Stomach (tissue), 4 donors: ENCODE measurements around the gene KCNQ4.

Experiments used
- CTCF ChIP-seq, 7 experiments: fragments of 450-650 bp in 4 of 7; fragments of 200-600 bp in 3 of 7; sonication (generic) in 3 of 7; IDR thresholded peaks; one replicate each; pipeline ENCODE4 v1.5.1; 2016 to 2019; ENCODE audit warnings: antibody characterized with exemption in 7 of 7, control low read depth in 2 of 7, mild to moderate bottlenecking in 1 of 7
- EP300 ChIP-seq: sonication (generic); formaldehyde crosslinking; IDR thresholded peaks from one replicate; pipeline ENCODE4 v1.6.1; 2017; ENCODE audit warnings: antibody characterized with exemption
- POLR2A ChIP-seq, 4 donors: fragments of 450-650 bp; IDR thresholded peaks; one replicate each; pipeline ENCODE4 v1.6.1; 2016; ENCODE audit warnings: antibody characterized with exemption in 4 of 4, control low read depth in 2 of 4, mild to moderate bottlenecking in 1 of 4, moderate library complexity in 1 of 4
- POLR2AphosphoS5 ChIP-seq, 3 donors: sonication (generic); formaldehyde crosslinking; IDR thresholded peaks; one replicate each; pipeline ENCODE4 v1.6.1; 2016; ENCODE audit warnings: antibody characterized with exemption in 3 of 3

DNA sequence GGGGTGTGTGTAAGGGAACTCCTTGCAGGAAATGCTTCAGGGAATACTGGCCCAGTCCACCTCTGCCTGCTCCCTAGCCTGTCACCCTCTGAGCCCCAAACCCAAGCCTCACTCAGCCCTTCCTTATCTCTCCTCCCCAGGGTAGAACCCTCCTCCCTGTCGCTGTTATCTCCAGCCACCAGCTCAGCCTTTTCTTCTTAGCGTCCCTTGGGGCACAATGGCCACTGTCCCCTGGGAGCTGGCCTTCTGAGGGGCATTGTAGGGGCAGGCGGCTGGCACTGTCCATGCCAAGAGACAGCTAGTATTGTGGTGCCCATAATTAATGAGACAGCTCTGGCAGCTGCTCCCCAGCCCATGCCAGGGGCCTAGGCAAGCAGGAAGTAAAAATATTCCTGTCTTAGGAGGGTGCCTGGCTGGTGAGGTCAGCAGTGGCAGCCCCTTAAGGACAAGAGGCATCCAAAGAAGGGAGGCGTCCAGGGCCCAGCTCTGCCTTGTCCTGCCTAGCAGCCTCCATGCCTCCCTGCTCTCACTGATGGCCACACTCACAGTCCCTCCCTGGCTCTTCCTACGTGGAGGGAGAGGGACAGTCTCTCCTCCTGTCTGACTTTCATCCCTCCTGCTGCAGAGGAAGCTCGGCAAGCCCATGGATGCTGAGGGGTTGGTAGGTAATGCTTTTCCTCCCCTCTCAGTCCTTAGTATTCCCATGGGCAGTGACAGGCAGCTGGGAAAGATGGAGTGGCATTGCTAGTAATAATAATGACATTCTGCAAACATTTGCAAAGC, 37.5 kb downstream of the KCNQ4 start:
- TF ChIP-seq CTCF (IDR thresholded peaks at IDR 0.05): no peak
- TF ChIP-seq POLR2AphosphoS5 (IDR thresholded peaks at IDR 0.05): no peak
- no peak for TF ChIP-seq EP300
- TF ChIP-seq POLR2A (IDR thresholded peaks at IDR 0.05): no peak
